ENCODE results near the gene SPATS2L. TPM values are rescaled to one million over a fixed set of nuclear protein-coding genes. Genes with fewer than 3 reads are reported as not detected.

Gene SPATS2L
- total RNA-seq, 1 donor from 2014 or later: 92.7 TPM

DNA sequence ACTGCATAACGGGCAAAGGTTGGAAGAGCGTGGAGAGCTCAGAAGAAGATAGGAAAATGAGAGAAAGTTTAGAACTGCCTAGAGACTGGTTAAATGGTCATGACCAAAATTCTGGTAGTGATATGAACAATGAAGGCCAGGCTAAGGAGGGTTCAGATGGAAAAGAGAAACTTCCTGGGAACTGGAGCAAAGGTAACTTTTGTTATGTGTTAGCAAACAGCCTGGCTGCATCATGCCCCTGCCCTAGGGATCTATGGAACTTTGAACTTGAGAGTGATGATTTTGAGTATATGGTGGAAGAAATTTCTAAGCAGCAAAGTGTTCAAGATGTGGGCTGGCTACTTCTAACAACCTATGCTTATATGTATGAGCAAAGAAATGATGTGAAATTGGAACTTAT, 44.4 kb upstream of the SPATS2L start:
- no peaks in the 10 kb centered on the region for H3K9me3 ChIP-seq
- no peaks in the 10 kb centered on the region for H3K27me3 ChIP-seq
- no peaks in the 10 kb centered on the region for H3K36me3 ChIP-seq
- intact Hi-C loops (cut with DNase I): no loop called here
- H3K27ac ChIP-seq: no peak overlapping the region
- H3K4me1 ChIP-seq: no peaks in the 10 kb centered on the region
- TF ChIP-seq, protein P1, sequence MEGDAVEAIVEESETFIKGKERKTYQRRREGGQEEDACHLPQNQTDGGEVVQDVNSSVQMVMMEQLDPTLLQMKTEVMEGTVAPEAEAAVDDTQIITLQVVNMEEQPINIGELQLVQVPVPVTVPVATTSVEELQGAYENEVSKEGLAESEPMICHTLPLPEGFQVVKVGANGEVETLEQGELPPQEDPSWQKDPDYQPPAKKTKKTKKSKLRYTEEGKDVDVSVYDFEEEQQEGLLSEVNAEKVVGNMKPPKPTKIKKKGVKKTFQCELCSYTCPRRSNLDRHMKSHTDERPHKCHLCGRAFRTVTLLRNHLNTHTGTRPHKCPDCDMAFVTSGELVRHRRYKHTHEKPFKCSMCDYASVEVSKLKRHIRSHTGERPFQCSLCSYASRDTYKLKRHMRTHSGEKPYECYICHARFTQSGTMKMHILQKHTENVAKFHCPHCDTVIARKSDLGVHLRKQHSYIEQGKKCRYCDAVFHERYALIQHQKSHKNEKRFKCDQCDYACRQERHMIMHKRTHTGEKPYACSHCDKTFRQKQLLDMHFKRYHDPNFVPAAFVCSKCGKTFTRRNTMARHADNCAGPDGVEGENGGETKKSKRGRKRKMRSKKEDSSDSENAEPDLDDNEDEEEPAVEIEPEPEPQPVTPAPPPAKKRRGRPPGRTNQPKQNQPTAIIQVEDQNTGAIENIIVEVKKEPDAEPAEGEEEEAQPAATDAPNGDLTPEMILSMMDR (IDR thresholded peaks at IDR 0.05): no peak
- DNase-seq: no peak
- no peak for ATAC-seq
- H3K4me3 ChIP-seq: no peak overlapping the region

DNA sequence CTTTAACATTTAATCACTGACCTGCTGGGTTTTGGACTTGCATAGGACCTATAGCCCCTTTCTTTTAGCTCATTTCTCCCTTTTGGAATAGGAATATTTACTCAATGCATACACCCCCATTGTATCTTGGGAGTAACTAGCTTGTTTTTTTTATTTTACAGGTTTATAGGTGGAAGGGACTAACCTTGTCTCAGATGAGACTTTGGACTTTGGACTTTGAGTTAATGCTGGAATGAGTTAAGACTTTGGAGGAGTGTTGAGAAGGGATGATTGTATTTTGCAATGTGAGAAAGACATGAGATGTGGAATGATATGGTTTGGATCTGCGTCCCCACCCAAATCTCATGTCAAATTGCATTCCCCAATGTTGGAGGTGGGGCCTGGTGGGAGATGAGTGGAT, 43.2 kb upstream of the SPATS2L start:
- Histone ChIP-seq H3K27ac (no peak overlapping the region), H3K9me3 (no peaks in the 10 kb centered on the region), H3K27me3 (no peaks in the 10 kb centered on the region), H3K4me1 (no peaks in the 10 kb centered on the region), H3K4me3 (no peak overlapping the region), H3K36me3 (no peaks in the 10 kb centered on the region)
- DNase-seq (no peak), ATAC-seq (no peak)
- intact Hi-C loops (cut with DNase I): no loop called here
- TF ChIP-seq, protein P1 (IDR thresholded peaks at IDR 0.05): no peak

DNA sequence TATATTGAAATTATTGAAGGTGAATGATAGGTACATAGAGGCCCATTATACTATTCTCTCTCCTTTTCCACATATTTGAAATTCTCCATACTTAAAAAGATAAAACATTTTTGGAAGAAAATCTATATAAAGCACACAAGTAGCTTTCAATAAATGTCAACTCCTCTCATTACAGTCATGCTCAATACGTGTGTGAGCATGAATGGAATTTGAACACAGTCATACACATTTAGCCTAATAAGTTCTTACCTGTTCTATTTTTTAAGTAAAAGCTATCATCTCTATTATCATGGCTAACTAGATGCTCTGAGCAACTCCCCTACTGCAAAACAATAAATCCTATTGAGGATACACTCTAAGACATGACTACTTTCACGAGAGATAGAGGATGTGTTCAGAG, 41.9 kb upstream of the SPATS2L start:
- ATAC-seq: no peak
- Histone ChIP-seq H3K27me3 (no peaks in the 10 kb centered on the region), H3K4me1 (no peaks in the 10 kb centered on the region), H3K4me3 (no peak overlapping the region), H3K36me3 (no peaks in the 10 kb centered on the region), H3K27ac (no peak overlapping the region), H3K9me3 (no peaks in the 10 kb centered on the region)
- DNase-seq: no peak
- TF ChIP-seq, protein P1 (IDR thresholded peaks at IDR 0.05): no peak
- intact Hi-C loops (cut with DNase I): no loop called here

DNA sequence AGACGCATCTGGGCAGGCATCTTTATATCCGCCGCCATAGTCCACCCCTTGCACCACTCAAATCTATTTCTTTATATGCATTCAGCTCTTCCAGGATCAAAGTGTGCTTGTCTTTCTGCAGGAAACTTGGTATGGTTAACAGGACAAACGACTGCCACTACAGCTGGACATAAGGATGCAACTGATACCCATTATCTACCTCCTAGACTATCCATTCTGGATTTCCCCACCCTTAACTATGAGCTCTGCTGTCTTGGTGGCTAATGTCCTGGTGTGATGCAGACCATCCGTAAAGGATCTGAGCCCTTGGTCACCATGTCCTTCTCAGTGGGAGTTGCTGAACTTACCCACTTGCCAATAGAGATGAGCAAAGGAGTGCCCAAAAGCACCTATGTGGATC, 40.1 kb upstream of the SPATS2L start:
- no peak overlapping the region for H3K27ac ChIP-seq
- H3K4me1 ChIP-seq: no peaks in the 10 kb centered on the region
- TF ChIP-seq, protein P1 (IDR thresholded peaks at IDR 0.05): no peak
- H3K9me3 ChIP-seq: no peaks in the 10 kb centered on the region
- ATAC-seq (no peak), DNase-seq (no peak)
- intact Hi-C loops (cut with DNase I): no loop called here
- H3K4me3 ChIP-seq: no peak overlapping the region
- no peaks in the 10 kb centered on the region for H3K27me3 ChIP-seq
- H3K36me3 ChIP-seq: no peaks in the 10 kb centered on the region

DNA sequence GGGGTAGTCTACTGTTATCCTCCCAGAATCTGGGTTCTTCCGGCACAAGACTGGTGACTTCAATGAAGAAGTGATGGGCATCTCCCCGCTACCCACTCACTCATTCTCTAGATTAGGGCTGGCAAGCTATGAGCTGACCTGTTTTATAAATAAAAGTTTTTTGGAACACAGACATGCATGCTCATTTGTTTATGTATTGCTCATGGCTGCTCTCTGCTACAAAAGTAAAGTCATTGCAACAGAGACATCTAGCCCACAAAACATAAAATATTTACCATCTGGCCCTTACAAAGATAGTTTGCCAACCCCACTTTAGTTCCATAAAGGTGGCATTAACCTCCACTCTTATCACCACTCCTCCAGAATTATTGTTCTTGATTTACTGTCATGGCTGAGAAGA, 39.1 kb upstream of the SPATS2L start:
- TF ChIP-seq, protein P1 (IDR thresholded peaks at IDR 0.05): no peak
- ATAC-seq: no peak
- Histone ChIP-seq H3K36me3 (no peaks in the 10 kb centered on the region), H3K9me3 (no peaks in the 10 kb centered on the region), H3K4me3 (no peak overlapping the region), H3K27ac (no peak overlapping the region), H3K4me1 (no peaks in the 10 kb centered on the region), H3K27me3 (no peaks in the 10 kb centered on the region)
- intact Hi-C loops (cut with DNase I): no loop called here
- DNase-seq: no peak

DNA sequence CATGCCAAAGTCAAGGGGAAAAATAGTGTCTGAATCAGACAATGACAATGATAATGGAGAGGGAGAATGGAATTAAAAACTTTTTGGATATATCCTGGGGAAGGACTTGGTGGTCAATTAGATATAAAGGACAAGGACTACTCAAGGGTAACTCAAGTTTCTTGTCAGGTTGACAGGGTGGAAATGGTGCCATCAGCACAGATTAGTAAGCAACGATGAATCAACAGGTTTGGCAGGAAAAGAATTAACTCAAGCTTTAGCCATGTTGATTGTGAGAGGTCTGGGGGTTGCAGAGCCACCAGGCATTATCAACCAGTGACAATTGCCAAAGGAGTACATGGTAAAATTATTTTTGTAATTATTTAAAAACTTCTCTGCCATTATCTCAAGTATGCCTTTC, 35.8 kb upstream of the SPATS2L start:
- TF ChIP-seq, protein P1 (IDR thresholded peaks at IDR 0.05): no peak
- ATAC-seq: no peak
- Histone ChIP-seq H3K9me3 (no peaks in the 10 kb centered on the region), H3K4me3 (no peak overlapping the region), H3K27ac (no peak overlapping the region), H3K36me3 (no peaks in the 10 kb centered on the region), H3K27me3 (no peaks in the 10 kb centered on the region), H3K4me1 (no peaks in the 10 kb centered on the region)
- no peak for DNase-seq
- intact Hi-C loops (cut with DNase I): no loop called here
